AG08396 (cell line): ENCODE results near the gene COQ9.
"Not testable (repeated sequence)": the region's sequence is repeated elsewhere in the genome, so short reads cannot be mapped to it uniquely, and the experiment has no call there.

ENCODE experiments used
- DNase-seq: peaks from one replicate; pipeline ENCODE4 v3.0.0; 2012; ENCODE audit warnings: low spot score, mixed read lengths

The COQ9 gene

GRCh38 chr16:57485916-57486857, 38.9 kb downstream of the COQ9 start, which contains the start of gene DOK4:
Gene DOK4 (minus strand): TSS chr16:57486493. CDS start chr16:57479507, 6,986 bp downstream.
- DNase-seq, result peak; percentile 98

- no peak for DNase-seq
Measured at GRCh38 chr16:57486858-57487834, 39.9 kb downstream of the COQ9 start.

- no peak for DNase-seq
Measured at GRCh38 chr16:57489229-57489628, 42.0 kb downstream of the COQ9 start.

DNA sequence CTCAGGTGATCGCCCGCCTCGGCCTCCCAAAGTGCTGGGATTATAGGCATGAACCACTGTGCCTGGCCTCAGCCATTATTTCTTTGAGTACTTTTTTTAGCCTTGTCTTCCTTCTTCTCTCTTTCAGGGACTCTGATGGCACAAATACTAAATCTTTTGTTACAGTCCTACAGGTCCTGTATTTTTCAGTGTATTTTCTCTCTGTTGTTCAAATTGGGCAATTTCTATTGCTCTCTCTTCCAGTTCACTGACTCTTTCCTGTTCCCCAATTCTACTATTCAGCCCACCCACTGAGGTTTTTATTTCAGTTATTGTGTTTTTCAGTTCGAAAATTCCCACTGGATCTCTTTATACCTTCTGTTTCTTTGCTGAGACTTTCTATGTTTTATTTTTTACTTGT, 46.5 kb downstream of the COQ9 start:
- DNase-seq, result no peak

DNA sequence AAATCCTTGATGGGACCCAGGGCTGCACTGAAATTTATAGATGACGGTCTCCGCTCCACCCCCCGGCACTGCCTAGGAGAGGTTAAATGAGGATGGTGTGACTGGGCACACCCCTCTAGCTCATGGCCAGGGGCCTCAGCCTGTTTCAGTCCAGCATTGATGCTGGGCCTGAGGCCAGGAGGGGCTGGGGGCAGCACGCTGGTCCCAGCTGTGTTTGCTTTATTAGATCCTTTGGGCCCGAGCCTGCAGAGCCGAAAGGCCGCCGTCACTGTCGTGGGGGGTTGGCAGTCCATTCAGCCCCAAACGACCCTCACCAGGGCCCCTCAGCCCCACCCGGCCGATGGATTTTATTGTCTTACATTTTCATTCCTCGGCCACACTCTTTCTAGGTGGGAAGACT, 49.8 kb downstream of the COQ9 start:
- no peak for DNase-seq

- DNase-seq, result no peak
Measured at GRCh38 chr16:57498031-57498430, 50.8 kb downstream of the COQ9 start.

DNA sequence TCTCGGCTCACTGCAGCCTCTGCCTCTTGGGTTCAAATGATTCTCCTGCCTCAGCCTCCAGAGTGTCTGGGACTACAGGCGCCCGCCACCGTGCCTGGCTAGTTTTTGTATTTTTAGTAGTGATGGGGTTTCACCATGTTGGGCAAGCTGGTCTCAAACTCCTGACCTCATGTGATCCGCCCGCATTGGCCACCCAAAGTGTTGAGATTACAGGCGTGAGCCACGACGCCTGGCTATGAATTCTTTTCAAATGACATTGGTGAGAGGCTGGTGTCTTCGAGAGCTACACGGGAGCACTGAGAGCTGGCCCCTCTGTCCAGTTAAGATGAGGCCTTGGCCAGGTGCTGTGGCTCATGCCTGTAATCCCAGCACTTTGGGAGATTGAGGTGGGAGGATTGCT, 52.7 kb downstream of the COQ9 start:
- not testable (repeated sequence) for DNase-seq

DNA sequence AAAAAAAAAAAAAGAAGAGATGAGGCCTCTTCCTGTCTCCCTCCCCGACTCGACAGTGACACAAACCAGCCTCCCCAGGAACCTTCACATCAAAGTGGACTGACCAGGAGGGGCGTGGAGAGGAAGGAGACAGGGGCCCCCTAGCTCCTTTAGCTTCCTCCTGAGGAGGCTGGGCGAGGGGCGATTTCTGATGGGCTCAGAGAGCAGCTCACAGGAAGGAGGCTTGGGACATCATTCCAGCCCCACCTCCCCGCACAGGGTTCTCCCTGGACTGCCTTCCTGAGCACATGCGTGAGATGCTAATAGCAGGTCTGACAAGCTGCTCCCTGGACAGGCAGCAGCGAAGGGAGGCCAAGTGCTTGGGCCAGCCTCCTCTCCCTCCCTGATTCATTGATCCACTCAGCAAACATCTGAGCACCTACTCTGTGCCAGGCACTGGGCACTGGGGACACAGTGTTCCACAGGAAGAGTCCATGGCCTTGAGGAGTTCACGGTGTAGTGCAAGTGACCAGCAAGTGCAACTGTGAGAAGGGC, 53.4 kb downstream of the COQ9 start:
- DNase-seq, result no peak

DNA sequence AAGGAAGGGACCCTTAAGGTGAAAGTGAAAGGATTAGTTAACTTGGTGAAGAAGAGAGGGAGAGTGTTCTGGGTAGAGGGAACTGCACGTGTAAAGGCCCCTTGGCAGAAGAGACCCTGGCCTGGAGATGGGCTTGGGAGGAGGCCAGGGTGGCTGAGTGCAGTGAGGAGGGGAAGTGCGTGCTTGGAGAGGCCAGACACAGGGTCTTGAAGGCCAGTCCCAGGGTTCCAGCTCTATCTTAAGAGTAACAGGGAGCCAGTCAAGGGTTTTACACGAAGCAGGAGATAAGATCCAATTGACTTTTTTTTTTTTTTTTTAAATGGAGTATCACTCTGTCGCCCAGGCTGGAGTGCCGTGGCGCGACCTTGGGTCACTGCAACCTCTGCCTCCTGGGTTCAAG, 54.2 kb downstream of the COQ9 start:
- DNase-seq, result no peak

- DNase-seq, result no peak
Measured at GRCh38 chr16:57502048-57502775, 54.9 kb downstream of the COQ9 start.

DNA sequence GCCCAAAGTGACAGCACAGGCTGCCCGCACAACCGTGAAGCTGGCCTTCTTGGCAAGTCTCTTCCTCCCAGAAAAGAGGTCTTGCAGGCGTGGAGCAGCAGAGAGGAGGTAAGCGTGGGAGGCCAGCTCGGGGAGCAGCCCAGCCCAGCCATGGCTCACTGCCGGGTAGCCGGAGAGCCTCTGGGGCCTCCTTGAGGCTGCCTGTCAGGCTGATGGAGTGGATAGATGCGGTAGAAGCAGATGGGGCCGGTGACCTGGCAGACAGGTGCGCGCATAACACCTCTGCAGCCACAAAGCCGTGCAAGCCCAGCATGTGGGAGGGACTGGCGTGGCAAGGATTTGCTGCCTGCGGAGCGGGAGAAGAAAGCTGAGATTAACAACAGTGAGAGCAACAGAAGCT, 56.1 kb downstream of the COQ9 start:
- DNase-seq, result no peak

DNA sequence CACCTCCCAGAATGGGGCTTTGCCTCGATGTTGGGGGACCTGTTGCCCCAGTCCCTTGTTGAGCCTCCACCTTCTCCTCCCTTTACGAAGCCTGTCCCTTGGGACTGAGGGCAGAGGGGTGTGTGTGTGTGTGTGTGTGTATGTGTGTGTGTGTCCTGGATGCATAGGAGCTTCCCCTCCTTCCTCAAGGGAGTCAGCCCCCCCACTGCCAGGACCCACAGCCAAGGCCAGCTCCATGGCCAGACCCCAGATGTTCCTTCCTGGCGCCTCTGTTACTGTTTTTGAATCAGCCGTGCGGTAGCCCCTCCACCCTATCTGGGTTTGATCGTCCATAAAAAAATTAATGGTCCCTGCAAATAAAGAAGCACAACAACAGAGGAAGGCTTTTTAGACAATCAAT, 56.7 kb downstream of the COQ9 start:
- no peak for DNase-seq

DNA sequence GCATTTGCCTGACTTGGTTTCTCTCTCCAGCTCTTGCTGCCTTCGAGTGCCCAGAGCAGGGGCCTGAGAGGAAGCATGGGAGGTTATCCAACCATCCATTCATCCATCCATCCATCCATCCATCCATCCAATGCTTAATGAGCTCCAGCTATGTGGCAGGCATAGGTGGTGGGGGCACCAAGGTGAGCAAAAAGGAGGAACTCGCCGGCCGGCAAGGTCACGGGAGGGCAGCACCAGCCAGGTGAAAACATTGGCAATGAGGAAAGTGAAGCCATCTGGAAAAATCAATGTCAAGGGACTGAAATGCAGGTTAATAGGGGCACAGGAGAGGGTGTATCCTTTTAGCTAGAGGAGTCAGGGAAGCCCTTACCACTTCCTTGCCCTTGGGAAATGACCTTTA, 57.2 kb downstream of the COQ9 start:
- DNase-seq, result no peak

DNA sequence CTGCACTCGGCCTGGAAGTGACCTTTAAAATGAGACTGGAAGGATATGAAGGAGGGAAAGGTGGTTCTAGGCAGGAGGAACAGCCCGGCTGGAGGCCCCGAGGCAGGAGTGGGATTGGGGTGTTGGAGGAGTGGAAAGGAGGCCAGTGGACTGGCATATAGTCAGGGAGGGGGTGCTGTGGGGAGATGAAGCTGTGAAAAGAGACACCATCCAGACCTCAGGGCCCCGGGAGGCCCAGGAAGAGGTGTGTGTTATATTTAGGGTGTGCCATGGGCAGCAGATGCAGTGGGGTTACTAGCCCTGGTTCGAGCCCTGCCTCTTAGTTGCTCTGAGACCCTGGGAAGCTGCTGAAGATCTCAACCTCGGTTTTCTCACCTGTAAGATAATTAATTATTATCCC, 57.9 kb downstream of the COQ9 start:
- DNase-seq, result no peak

GRCh38 chr16:57507136-57508034, 60.1 kb downstream of the COQ9 start:
- no peak for DNase-seq

GRCh38 chr16:57508035-57508425, 60.8 kb downstream of the COQ9 start:
- no peak for DNase-seq

- DNase-seq, result no peak
Measured at GRCh38 chr16:57509231-57509923, 62.1 kb downstream of the COQ9 start.

GRCh38 chr16:57510016-57510871, 63.0 kb downstream of the COQ9 start:
- DNase-seq, result no peak
